ENCODE results near the gene MTHFD1L. TPM values are rescaled to one million over a fixed set of nuclear protein-coding genes. Genes with fewer than 3 reads are reported as not detected.

MTHFD1L gene
- total and polyA plus RNA-seq, 9 of the 15 experiments (the other 6 are each of a cell fraction or from before 2014, with no cell fraction given): 20.9 to 128 (median 61.0) TPM

GRCh38 chr6:151087861-151088598 lies 222.5 kb downstream of the MTHFD1L start (continued):
- TF ChIP-seq ZBTB40 (IDR thresholded peaks at IDR 0.05) (no peak), ZBTB40 (CRISPR knock-in tag; IDR thresholded peaks at IDR 0.05) (no peak), GTF2E2 (tag; IDR thresholded peaks at IDR 0.05) (no peak), PCBP2 (IDR thresholded peaks at IDR 0.05; ENCODE audit: low read depth, low read length, poor library complexity, severe bottlenecking) (no peak), ELF2 (CRISPR knock-in tag; IDR thresholded peaks at IDR 0.05) (no peak), TEAD1 (CRISPR knock-in tag; IDR thresholded peaks at IDR 0.05) (0 out of 4 replicates have a peak, but pooled peaks of 1 of the 2 experiments have one; percentile 21), HLTF (IDR thresholded peaks at IDR 0.05) (peak; percentile 38; the same call in 1 of the 2 replicates), RCOR1 (IDR thresholded peaks at IDR 0.05; ENCODE audit: borderline replicate concordance in 1 of 2, low read depth in 2 of 2, low read length in 2 of 2) (peak in 1 of 2 experiments; percentile 94; a peak in 3 of 4 replicates), MITF (IDR thresholded peaks at IDR 0.05) (no peak; the same call in 1 of the 2 replicates), LCOR (CRISPR knock-in tag; IDR thresholded peaks at IDR 0.05) (no peak; the same call in 1 of the 2 replicates), ZNF780A (CRISPR knock-in tag; IDR thresholded peaks at IDR 0.05) (no peak), NCOA2 (IDR thresholded peaks at IDR 0.05; ENCODE audit: partially characterized antibody in 2 of 2) (peak in 1 of 2 experiments; percentile 57)

All from K562 (cell line).